ENCODE results near the gene MRPL18. TPM values are rescaled to one million over a fixed set of nuclear protein-coding genes. Genes with fewer than 3 reads are reported as not detected.
A peak's percentile ranks its signal among the peaks of the same experiment; 100 is the strongest.
"Not testable (repeated sequence)": the region's sequence is repeated elsewhere in the genome, so short reads cannot be mapped to it uniquely, and the experiment has no call there.

MRPL18 gene
- total RNA-seq, 4 donors from 2014 or later = 38.0 to 85.2 (median 74.1) TPM

DNA sequence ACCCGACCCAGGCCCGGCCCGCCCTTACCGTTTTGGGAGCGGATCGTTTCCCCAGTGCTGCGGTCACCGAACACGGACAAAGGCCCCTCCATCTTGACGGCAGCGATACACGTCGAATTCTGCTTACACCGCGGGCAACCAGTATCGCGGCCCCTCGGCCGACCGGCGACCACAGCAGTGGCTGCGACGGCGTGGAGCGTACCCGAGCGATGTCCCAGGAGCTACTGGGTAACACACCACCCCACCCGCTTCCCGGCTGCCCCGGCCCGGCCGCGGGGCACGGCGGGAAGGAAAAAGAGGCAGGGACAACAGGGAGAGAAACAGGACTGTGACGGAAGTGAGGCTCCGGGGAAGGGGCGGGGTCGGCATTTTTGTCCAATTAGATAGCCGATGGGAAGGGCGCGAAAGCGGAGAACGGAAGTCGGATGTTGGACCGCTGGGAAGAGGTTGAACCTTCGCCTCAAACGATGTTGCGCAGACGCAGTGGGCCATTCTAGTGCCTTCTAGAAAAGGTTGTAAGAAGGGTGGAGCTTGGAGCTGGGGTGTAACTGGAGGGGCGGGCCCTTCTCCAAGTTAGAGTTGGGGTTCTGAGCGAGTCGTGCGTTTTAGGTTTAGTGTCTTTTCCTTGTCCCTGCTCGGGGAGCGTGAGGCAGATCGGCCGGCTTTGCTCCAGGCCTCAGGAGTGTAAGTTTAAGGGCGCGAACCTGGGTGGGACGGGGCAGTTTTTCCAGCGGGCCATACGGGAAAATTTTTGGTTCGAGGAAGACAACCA, 704 bp upstream of the MRPL18 start, which contains the start of gene TCP1:
Gene TCP1, minus strand, starts transcription at position 226 of the 772 bp plus-strand sequence. Its CDS starts 134 bp downstream, at position 92.
- WGBS, 2 donors = 0 to 1% methylated on average over 44 to 64 of the region's 64 CpGs
- H3K36me3 ChIP-seq = peaks cover 0 to 55% (median 0%) of the 10 kb centered on the region in 3 donors
- TF ChIP-seq, protein P1, sequence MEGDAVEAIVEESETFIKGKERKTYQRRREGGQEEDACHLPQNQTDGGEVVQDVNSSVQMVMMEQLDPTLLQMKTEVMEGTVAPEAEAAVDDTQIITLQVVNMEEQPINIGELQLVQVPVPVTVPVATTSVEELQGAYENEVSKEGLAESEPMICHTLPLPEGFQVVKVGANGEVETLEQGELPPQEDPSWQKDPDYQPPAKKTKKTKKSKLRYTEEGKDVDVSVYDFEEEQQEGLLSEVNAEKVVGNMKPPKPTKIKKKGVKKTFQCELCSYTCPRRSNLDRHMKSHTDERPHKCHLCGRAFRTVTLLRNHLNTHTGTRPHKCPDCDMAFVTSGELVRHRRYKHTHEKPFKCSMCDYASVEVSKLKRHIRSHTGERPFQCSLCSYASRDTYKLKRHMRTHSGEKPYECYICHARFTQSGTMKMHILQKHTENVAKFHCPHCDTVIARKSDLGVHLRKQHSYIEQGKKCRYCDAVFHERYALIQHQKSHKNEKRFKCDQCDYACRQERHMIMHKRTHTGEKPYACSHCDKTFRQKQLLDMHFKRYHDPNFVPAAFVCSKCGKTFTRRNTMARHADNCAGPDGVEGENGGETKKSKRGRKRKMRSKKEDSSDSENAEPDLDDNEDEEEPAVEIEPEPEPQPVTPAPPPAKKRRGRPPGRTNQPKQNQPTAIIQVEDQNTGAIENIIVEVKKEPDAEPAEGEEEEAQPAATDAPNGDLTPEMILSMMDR (IDR thresholded peaks at IDR 0.05) = no peak
- TF ChIP-seq EP300 (IDR thresholded peaks at IDR 0.05) (peak; percentile 98 to 99), POLR2A (IDR thresholded peaks at IDR 0.05) (peak; percentile 99)

DNA sequence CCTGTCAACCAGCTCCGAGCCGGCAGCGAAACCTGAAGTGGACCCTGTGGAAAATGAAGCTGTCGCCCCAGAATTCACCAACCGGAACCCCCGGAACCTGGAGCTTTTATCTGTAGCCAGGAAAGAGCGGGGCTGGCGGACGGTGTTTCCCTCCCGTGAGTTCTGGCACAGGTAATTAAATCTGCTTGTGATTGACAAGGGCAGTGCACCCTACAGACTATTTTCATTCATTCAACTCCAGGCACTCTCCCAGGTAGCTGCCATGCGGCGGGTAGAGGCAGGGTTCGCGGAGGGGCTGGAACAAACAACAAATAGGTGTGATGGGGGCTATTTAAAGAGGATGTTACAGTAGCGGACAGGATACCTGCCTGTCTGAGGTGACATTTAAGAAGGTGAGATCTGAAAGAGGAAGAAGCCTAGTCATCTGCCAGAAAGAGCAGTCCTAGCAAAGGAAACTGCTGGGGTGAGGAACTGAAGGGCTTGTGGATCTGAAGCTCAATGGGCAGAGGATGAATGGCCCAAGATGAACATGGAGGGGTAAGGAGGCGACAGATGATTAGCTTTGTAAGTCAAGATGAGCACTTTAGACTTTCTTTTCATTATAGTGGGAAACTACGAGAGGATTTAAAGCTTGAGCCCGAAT, 810 bp downstream of the MRPL18 start:
- Histone ChIP-seq H3K4me1 (peaks cover 3 to 55% (median 43%) of the 10 kb centered on the region in 4 donors), H3K27me3 (no peaks in the 10 kb centered on the region), H3K9me3 (no peaks in the 10 kb centered on the region), H3K27ac (peak overlapping the region; percentile 95 to 100 (median 98)), H3K36me3 (peaks cover 0 to 46% (median 0%) of the 10 kb centered on the region in 3 donors), H3K4me3 (peak overlapping the region; percentile 74 to 95 (median 88))
- DNase-seq (ENCODE audit: low spot score in 2 of 2) = no peak
- 21 to 23% methylated on average over 15 to 18 of the region's 18 CpGs for WGBS, 2 donors
- no peak for TF ChIP-seq EP300 (IDR thresholded peaks at IDR 0.05)
- TF ChIP-seq POLR2A (IDR thresholded peaks at IDR 0.05) = no peak
- TF ChIP-seq, protein P1 (IDR thresholded peaks at IDR 0.05) = no peak

More for the DNA sequence above, 704 bp upstream of the MRPL18 start, which contains the start of gene TCP1:
- H3K9me3 ChIP-seq = no peaks in the 10 kb centered on the region
- DNase-seq (ENCODE audit: low spot score in 2 of 2) = peak; percentile 99
- H3K4me3 ChIP-seq = peak within 1 kb of the TSS; percentile 86 to 98 (median 92)
- peak within 1 kb of the TSS; percentile 95 to 100 (median 98) for H3K27ac ChIP-seq
- peaks cover 3 to 68% (median 45%) of the 10 kb centered on the region in 4 donors for H3K4me1 ChIP-seq
- no peaks in the 10 kb centered on the region for H3K27me3 ChIP-seq

DNA sequence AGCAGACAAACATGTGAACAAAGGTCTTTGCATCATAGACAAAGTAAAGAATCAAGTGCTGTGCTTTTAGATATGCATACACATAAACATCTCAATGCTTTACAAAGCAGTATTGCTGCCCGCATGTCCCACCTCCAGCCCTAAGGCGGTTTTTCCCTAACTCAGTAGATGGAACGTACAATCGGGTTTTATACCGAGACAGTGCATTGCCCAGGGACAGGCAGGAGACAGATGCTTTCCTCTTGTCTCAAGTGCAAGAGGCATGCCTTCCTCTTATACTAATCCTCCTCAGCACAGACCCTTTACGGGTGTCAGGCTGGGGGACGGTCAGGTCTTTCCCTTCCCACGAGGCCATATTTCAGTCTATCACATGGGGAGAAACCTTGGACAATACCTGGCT, 4.7 kb downstream of the MRPL18 start:
- not testable (repeated sequence) for H3K27ac ChIP-seq; H3K4me3 ChIP-seq; H3K27me3 ChIP-seq; DNase-seq (ENCODE audit: low spot score in 2 of 2); H3K9me3 ChIP-seq
- 75 to 78% methylated on average over 8 of the region's 8 CpGs for WGBS, 2 donors
- Histone ChIP-seq H3K4me1 (peaks cover 3 to 29% (median 19%) of the 10 kb centered on the region in 4 donors), H3K36me3 (peaks cover 0 to 71% (median 20%) of the 10 kb centered on the region in 3 donors)

DNA sequence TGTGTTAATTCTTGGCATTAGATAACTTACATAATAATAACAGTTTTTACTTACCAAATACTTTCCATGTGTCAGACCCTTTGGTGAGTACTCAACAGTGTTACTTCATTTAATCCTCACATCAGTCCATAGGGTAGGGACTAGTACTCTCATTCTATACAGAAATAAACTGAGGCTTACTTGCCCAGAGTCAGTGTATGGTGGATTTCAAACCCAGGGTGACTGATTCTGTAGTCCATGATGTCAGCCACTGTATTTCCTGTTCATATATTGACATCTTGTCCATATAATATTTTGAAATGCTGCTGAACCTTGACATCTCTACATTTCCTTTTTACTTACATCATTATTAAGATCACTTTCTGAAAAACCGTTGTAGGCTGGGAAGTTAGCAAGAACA, 7.3 kb downstream of the MRPL18 start:
- TF ChIP-seq POLR2A (IDR thresholded peaks at IDR 0.05) (no peak), EP300 (IDR thresholded peaks at IDR 0.05) (no peak)
- TF ChIP-seq, protein P1 (IDR thresholded peaks at IDR 0.05) = no peak
- Histone ChIP-seq H3K36me3 (peaks cover 0 to 71% (median 20%) of the 10 kb centered on the region in 3 donors), H3K27ac (no peak overlapping the region), H3K4me3 (no peak overlapping the region), H3K9me3 (no peaks in the 10 kb centered on the region), H3K27me3 (no peaks in the 10 kb centered on the region), H3K4me1 (peaks cover 0 to 10% (median 1%) of the 10 kb centered on the region in 4 donors)
- WGBS, 2 donors = 40 to 42% methylated on average over 1 of the region's 1 CpG
- no peak for DNase-seq (ENCODE audit: low spot score in 2 of 2)

DNA sequence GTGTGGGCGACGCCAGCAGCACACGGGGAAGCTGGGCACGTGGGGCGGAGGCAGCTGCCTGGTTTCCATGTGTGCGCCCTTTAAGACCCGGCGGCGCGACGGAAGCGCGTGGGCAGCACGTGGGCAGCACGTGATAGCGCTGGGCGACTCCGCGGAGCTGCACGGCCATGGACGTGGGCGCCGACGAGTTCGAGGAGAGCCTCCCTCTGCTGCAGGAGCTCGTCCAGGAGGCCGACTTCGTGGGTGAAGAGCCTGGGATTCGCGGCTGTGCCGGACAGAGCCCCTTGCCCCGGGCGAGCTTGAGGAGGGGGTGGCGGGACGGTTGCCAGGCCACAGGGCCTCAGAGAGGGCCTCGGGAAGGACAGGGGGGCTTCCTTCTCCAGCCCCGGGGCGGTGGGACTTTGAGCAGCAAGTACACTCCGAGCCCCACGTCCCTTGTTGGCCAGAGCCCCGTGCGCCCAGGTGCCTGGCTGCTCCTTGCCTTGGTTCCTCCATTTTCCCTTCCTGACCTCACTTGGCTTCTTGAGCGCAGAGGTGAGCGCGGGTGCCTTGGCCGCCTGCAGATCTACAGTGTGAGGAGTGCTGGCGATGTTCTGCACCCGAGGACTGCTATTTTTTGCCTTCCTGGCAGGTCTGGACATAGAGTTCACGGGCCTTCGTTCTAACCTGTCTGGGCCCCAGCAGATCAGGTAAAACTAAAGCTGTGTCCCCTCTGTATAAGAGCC, 10.0 kb downstream of the MRPL18 start, which contains the start of gene PNLDC1:
Gene PNLDC1, plus strand, starts transcription at position 136 of the 725 bp plus-strand sequence. Its CDS starts 32 bp downstream, at position 168.
- peaks cover 0 to 51% (median 20%) of the 10 kb centered on the region in 3 donors for H3K36me3 ChIP-seq
- H3K27ac ChIP-seq = no peak within 1 kb of the TSS
- DNase-seq (ENCODE audit: low spot score in 2 of 2) = no peak
- no peaks in the 10 kb centered on the region for H3K27me3 ChIP-seq
- TF ChIP-seq, protein P1 (IDR thresholded peaks at IDR 0.05) = no peak
- no peak for TF ChIP-seq EP300 (IDR thresholded peaks at IDR 0.05)
- TF ChIP-seq POLR2A (IDR thresholded peaks at IDR 0.05) = no peak
- 89 to 92% methylated on average over 49 to 50 of the region's 50 CpGs for WGBS, 2 donors
- no peaks in the 10 kb centered on the region for H3K9me3 ChIP-seq
- no peaks in the 10 kb centered on the region for H3K4me1 ChIP-seq
- no peak within 1 kb of the TSS for H3K4me3 ChIP-seq
